Measurements from ENCODE around the gene ERVH48-1. TPM values are rescaled to one million over a fixed set of nuclear protein-coding genes. Genes with fewer than 3 reads are reported as not detected.
A peak's percentile ranks its signal among the peaks of the same experiment; 100 is the strongest.

Gene ERVH48-1
- total and polyA plus RNA-seq, 2 of the 8 experiments (the other 6 are each of a cell fraction or from before 2014, with no cell fraction given) = 4.2 to 17.7 TPM

- H3K23me2 ChIP-seq (ENCODE audit: low read depth, low read length) = no peaks in the 10 kb centered on the region
- DNase-seq (ENCODE audit: low read depth in 1 of 2, low spot score in 2 of 2) (no peak), FAIRE-seq (no peak)
- no peak overlapping the region for H3K4me2 ChIP-seq (ENCODE audit: insufficient read depth in 1 of 2, low read depth in 2 of 2, low read length in 2 of 2)
- no peak overlapping the region for H3K14ac ChIP-seq (ENCODE audit: insufficient read length)
- H3K79me2 ChIP-seq (ENCODE audit: control insufficient read depth in 1 of 2, insufficient read depth in 2 of 2, low read length in 2 of 2) = no peaks in the 10 kb centered on the region
- H2BK5ac ChIP-seq (ENCODE audit: low read depth, low read length) = peak overlapping the region; percentile 71; the same call in 1 of the 2 replicates
- H3K18ac ChIP-seq (ENCODE audit: extremely low read depth, low read length) = peak overlapping the region; percentile 38; the same call in 1 of the 2 replicates
- 90 to 100% methylated on average over 2 to 16 of the region's 16 CpGs for WGBS, 2 experiments (ENCODE audit: extremely low coverage in 1 of 2, insufficient coverage in 1 of 2, insufficient read length in 1 of 2, insufficient replicate concordance in 2 of 2, low coverage in 1 of 2, low lambda C conversion rate in 2 of 2, missing lambda C conversion rate in 1 of 2)
- no peaks in the 10 kb centered on the region for H3K36me3 ChIP-seq (ENCODE audit: control insufficient read depth in 2 of 4, insufficient read depth in 4 of 4, low read length in 3 of 4)
- H3K4me3 ChIP-seq (ENCODE audit: extremely low read depth in 1 of 4, insufficient read depth in 2 of 4, low read depth in 3 of 4, low read length in 4 of 4) = no peak overlapping the region
- H3K79me1 ChIP-seq (ENCODE audit: low read depth, low read length) = no peaks in the 10 kb centered on the region
- H3K4me1 ChIP-seq (replicated peaks in 1 of 4; ENCODE audit: control insufficient read depth in 3 of 4, insufficient read depth in 4 of 4, low read length in 3 of 4) = peaks cover 0 to 25% (median 12%) of the 10 kb centered on the region in 4 experiments; a peak in 6 of 7 replicates
- H4K91ac ChIP-seq (replicated peaks; ENCODE audit: insufficient read length, low read length) = peak overlapping the region; percentile 52
- 0 out of 2 replicates have a peak overlapping the region, but pooled peaks have one; percentile 29 for H2BK20ac ChIP-seq (ENCODE audit: low read length)
- POLR2A ChIA-PET (ENCODE audit: partially characterized antibody) = interaction anchor here (0.9 to 3.6 kb wide), 5 partner anchors 8 to 52 kb away, joined by 3 to 37 read pairs (median 6); no protein-coding TSS in a partner anchor
- TF ChIP-seq CBX5 (IDR thresholded peaks at IDR 0.05; ENCODE audit: low read depth, low read length) (no peak), HDAC6 (IDR thresholded peaks at IDR 0.05; ENCODE audit: low read depth, low read length) (no peak)
- no peak overlapping the region for H2BK120ac ChIP-seq (replicated peaks; ENCODE audit: low read depth, low read length)
- no peaks in the 10 kb centered on the region for H3K9me3 ChIP-seq (ENCODE audit: insufficient read depth in 2 of 2, low read depth in 1 of 2, low read length in 1 of 2)
- peak overlapping the region; percentile 97; the same call in 1 of the 2 replicates for H2AK5ac ChIP-seq (ENCODE audit: low read depth, low read length)
- peak overlapping the region; percentile 64 for H2BK12ac ChIP-seq (ENCODE audit: low read depth, low read length)
- CTCF ChIA-PET (ENCODE audit: partially characterized antibody) = interaction anchor here (3.0 kb wide), 1 partner anchor 18 kb away, joined by 9 read pairs; no protein-coding TSS in a partner anchor
- no peak overlapping the region for H3K23ac ChIP-seq (ENCODE audit: insufficient read length)
- H3K56ac ChIP-seq (replicated peaks; ENCODE audit: insufficient read length, low read depth, low read length) = no peak overlapping the region
- H4K5ac ChIP-seq (ENCODE audit: insufficient read length, low read depth, low read length) = no peak overlapping the region
- no peak overlapping the region for H3K4ac ChIP-seq (replicated peaks; ENCODE audit: insufficient read length, low read depth, low read length)
- H4K20me1 ChIP-seq (replicated peaks in 1 of 2; ENCODE audit: control insufficient read depth in 1 of 2, insufficient read depth in 2 of 2, low read length in 2 of 2) = no peaks in the 10 kb centered on the region
- no peak overlapping the region for H3K9ac ChIP-seq (replicated peaks in 1 of 4; ENCODE audit: extremely low read depth in 1 of 4, low read depth in 3 of 4, low read length in 3 of 4)
- H4K8ac ChIP-seq (ENCODE audit: extremely low read depth, insufficient read depth, low read length) = no peak overlapping the region
- H3K27me3 ChIP-seq (replicated peaks in 1 of 4; ENCODE audit: control insufficient read depth in 3 of 4, extremely low read depth in 1 of 4, insufficient read depth in 3 of 4, low read length in 3 of 4) = no peaks in the 10 kb centered on the region
- no peak overlapping the region for H2BK15ac ChIP-seq (ENCODE audit: low read length)
- H3K27ac ChIP-seq (ENCODE audit: low read depth, low read length) = no peak overlapping the region
- no peak overlapping the region for H2AFZ ChIP-seq (ENCODE audit: low read length)
Observed at GRCh38 chr21:42939582-42940413, 14.4 kb upstream of the ERVH48-1 start.
